GM12878 (cell line): Measurements from ENCODE around the gene ASB7. TPM values are rescaled to one million over a fixed set of nuclear protein-coding genes. Genes with fewer than 3 reads are reported as not detected.

Experiments
- BMI1 ChIP-seq: fragments of 450-650 bp; IDR thresholded peaks from 2 replicates; pipeline ENCODE4 v1.6.1; 2016; ENCODE audit warnings: mild to moderate bottlenecking, moderate library complexity, borderline replicate concordance
- CBFB ChIP-seq: IDR thresholded peaks from 2 replicates; pipeline ENCODE4 v1.6.1; 2016; ENCODE audit warnings: antibody characterized with exemption, low read depth
- CREM ChIP-seq: IDR thresholded peaks from 2 replicates; pipeline ENCODE4 v1.6.1; 2014; ENCODE audit warnings: antibody characterized with exemption, low read depth
- EP300 ChIP-seq, 2 experiments: fragments of 150-350 bp in 1 of 2; IDR thresholded peaks; 2 replicates each; pipeline ENCODE4 v1.6.1; 2011 to 2012; ENCODE audit warnings: low read depth in 2 of 2, low read length in 2 of 2, borderline replicate concordance in 1 of 2, improper control_type of control experiment in 1 of 2, inconsistent platforms in 1 of 2; ENCODE audit not compliant: control insufficient read depth in 1 of 2
- FOXK2 ChIP-seq: fragments of 450-650 bp; IDR thresholded peaks from 2 replicates; pipeline ENCODE4 v1.6.1; 2017; ENCODE audit warnings: mild to moderate bottlenecking, moderate library complexity
- GATAD2B ChIP-seq: fragments of 450-650 bp; conservative IDR thresholded peaks from 2 replicates; pipeline ENCODE4 v1.6.1; 2017; ENCODE audit warnings: low read depth, mild to moderate bottlenecking, moderate library complexity
- HDGF ChIP-seq: fragments of 450-650 bp; IDR thresholded peaks from 2 replicates; pipeline ENCODE4 v1.6.1; 2016; ENCODE audit warnings: antibody characterized with exemption
- IRF4 ChIP-seq: IDR thresholded peaks from 2 replicates; pipeline ENCODE4 v1.6.1; 2011; ENCODE audit warnings: low read depth, low read length
- MAX ChIP-seq: IDR thresholded peaks from 2 replicates; pipeline ENCODE4 v1.6.1; 2012; ENCODE audit warnings: low read depth, low read length, improper control_type of control experiment
- NBN ChIP-seq: fragments of 450-650 bp; IDR thresholded peaks from 2 replicates; pipeline ENCODE4 v1.6.1; 2016
- NFYB ChIP-seq: IDR thresholded peaks from 2 replicates; pipeline ENCODE4 v1.6.1; 2011; ENCODE audit warnings: low read depth, mild to moderate bottlenecking, low read length, improper control_type of control experiment, moderate library complexity; ENCODE audit not compliant: insufficient read depth
- POLR2A ChIP-seq: IDR thresholded peaks from 2 replicates; pipeline ENCODE4 v1.6.1; 2011; ENCODE audit warnings: low read depth, mild to moderate bottlenecking, low read length
- RELB ChIP-seq: fragments of 450-650 bp; IDR thresholded peaks from 2 replicates; pipeline ENCODE4 v1.6.1; 2017; ENCODE audit warnings: low read depth, mild to moderate bottlenecking, moderate library complexity
- SIN3A ChIP-seq: IDR thresholded peaks from 2 replicates; pipeline ENCODE4 v1.6.1; 2012; ENCODE audit warnings: low read depth, low read length, improper control_type of control experiment
- SMARCA5 ChIP-seq: fragments of 450-650 bp; IDR thresholded peaks from 2 replicates; pipeline ENCODE4 v1.6.1; 2017; ENCODE audit warnings: mild to moderate bottlenecking
- SP1 ChIP-seq: IDR thresholded peaks from one replicate; pipeline ENCODE4 v1.6.1; 2011; ENCODE audit warnings: low read depth, low read length
- SREBF2 ChIP-seq: IDR thresholded peaks from 2 replicates; pipeline ENCODE4 v1.6.1; 2012; ENCODE audit warnings: mild to moderate bottlenecking, low read length
- WRNIP1 ChIP-seq: IDR thresholded peaks from 2 replicates; pipeline ENCODE4 v1.6.1; 2011; ENCODE audit warnings: low read depth, low read length, improper control_type of control experiment, borderline replicate concordance
- ZBED1 ChIP-seq: IDR thresholded peaks from 2 replicates; pipeline ENCODE4 v1.6.1; 2016; ENCODE audit warnings: borderline replicate concordance
- ZBTB40 ChIP-seq: fragments of 450-650 bp; IDR thresholded peaks from 2 replicates; pipeline ENCODE4 v1.6.1; 2016; ENCODE audit warnings: mild to moderate bottlenecking, moderate library complexity, borderline replicate concordance
- ZNF384 ChIP-seq: IDR thresholded peaks from 2 replicates; pipeline ENCODE4 v1.6.1; 2012; ENCODE audit warnings: low read depth, mild to moderate bottlenecking, low read length, improper control_type of control experiment, borderline replicate concordance
- ZNF622 ChIP-seq: fragments of 450-650 bp; IDR thresholded peaks from 2 replicates; pipeline ENCODE4 v1.6.1; 2017; ENCODE audit warnings: mild to moderate bottlenecking, inconsistent platforms
- polyA plus RNA-seq, 11 experiments: library from polyadenylated mRNA; depleted of rRNA in 4 of 11; unstranded in 6 of 11; stranded (reverse) in 5 of 11; fragments of >200 nt; fragmentation: Nextera tagmentation in 4 of 11; fragmentation: Illumina TruSeq in 1 of 11; extraction: Ambion mirVana in 4 of 11; extraction: Trizol in 1 of 11; gene quantifications; 1 replicate in 1 of 11; 2 replicates in 10 of 11; pipeline versions ENCODE4 v1.2.1 to v1.2.3, GENCODE V29; 2011 to 2016; ENCODE audit warnings: inconsistent platforms in 2 of 11, missing spikeins in 2 of 11, low read depth in 1 of 11
- total RNA-seq, 4 experiments: library from RNA; depleted of rRNA in 3 of 4; stranded (reverse); fragments of >200 nt in 3 of 4; fragmentation: Illumina TruSeq in 1 of 4; extraction: Trizol in 1 of 4; gene quantifications; 2 replicates each; pipeline versions ENCODE4 v1.2.1 to v1.2.3, GENCODE V29; 2013 to 2021

ASB7 gene
- total and polyA plus RNA-seq, 10 of the 15 experiments (the other 5 are each of a cell fraction or from before 2014, with no cell fraction given), result 2.7 to 13.9 (median 8.6) TPM

- TF ChIP-seq ZBTB40, result no peak
- no peak for TF ChIP-seq ZBED1
- no peak for TF ChIP-seq SP1
- TF ChIP-seq NBN, result 0 out of 2 replicates have a peak, but pooled peaks have one; percentile 14
- no peak for TF ChIP-seq WRNIP1
- peak; percentile 25; the same call in 1 of the 2 replicates for TF ChIP-seq POLR2A
- no peak for TF ChIP-seq EP300 (IDR thresholded peaks at IDR 0.05; ENCODE audit: borderline replicate concordance in 1 of 2, control insufficient read depth in 1 of 2, low read depth in 2 of 2, low read length in 2 of 2)
- TF ChIP-seq RELB, result peak; percentile 9; the same call in 1 of the 2 replicates
- 0 out of 2 replicates have a peak, but pooled peaks have one; percentile 5 for TF ChIP-seq GATAD2B
- TF ChIP-seq NFYB, result peak; percentile 67
- no peak for TF ChIP-seq ZNF384
- peak; percentile 58 for TF ChIP-seq SIN3A
- TF ChIP-seq MAX, result no peak
- no peak for TF ChIP-seq IRF4
- no peak for TF ChIP-seq FOXK2
- no peak for TF ChIP-seq BMI1
- TF ChIP-seq ZNF622, result no peak
- TF ChIP-seq CREM, result no peak
- TF ChIP-seq SMARCA5, result no peak
- TF ChIP-seq HDGF, result no peak
- TF ChIP-seq CBFB, result 0 out of 2 replicates have a peak, but pooled peaks have one; percentile 14
- TF ChIP-seq SREBF2, result no peak
- TF ChIP-seq, all 136 proteins: peak for 18
Observed at GRCh38 chr15:100602823-100603393, 519 bp downstream of the ASB7 start (continued).
